ENCODE data around the gene B3GALNT2. TPM values are rescaled to one million over a fixed set of nuclear protein-coding genes. Genes with fewer than 3 reads are reported as not detected.

B3GALNT2 gene
- total RNA-seq, 1 donor from 2014 or later = 34.0 TPM

GRCh38 chr1:235533476-235534168, 29.4 kb upstream of the B3GALNT2 start:
- DNase-seq (ENCODE audit: low read depth) = no peak
- TF ChIP-seq, protein P1, sequence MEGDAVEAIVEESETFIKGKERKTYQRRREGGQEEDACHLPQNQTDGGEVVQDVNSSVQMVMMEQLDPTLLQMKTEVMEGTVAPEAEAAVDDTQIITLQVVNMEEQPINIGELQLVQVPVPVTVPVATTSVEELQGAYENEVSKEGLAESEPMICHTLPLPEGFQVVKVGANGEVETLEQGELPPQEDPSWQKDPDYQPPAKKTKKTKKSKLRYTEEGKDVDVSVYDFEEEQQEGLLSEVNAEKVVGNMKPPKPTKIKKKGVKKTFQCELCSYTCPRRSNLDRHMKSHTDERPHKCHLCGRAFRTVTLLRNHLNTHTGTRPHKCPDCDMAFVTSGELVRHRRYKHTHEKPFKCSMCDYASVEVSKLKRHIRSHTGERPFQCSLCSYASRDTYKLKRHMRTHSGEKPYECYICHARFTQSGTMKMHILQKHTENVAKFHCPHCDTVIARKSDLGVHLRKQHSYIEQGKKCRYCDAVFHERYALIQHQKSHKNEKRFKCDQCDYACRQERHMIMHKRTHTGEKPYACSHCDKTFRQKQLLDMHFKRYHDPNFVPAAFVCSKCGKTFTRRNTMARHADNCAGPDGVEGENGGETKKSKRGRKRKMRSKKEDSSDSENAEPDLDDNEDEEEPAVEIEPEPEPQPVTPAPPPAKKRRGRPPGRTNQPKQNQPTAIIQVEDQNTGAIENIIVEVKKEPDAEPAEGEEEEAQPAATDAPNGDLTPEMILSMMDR (IDR thresholded peaks at IDR 0.05; ENCODE audit: insufficient read depth, low read length, poor library complexity, severe bottlenecking) = no peak
- no peaks in the 10 kb centered on the region for H3K27me3 ChIP-seq (ENCODE audit: control insufficient read depth, insufficient read depth, low read length)

GRCh38 chr1:235532360-235532759, 28.1 kb upstream of the B3GALNT2 start:
- Histone ChIP-seq H3K27me3 (ENCODE audit: control insufficient read depth, insufficient read depth, low read length) (no peaks in the 10 kb centered on the region), H3K36me3 (ENCODE audit: control insufficient read depth, insufficient read depth, low read length) (no peaks in the 10 kb centered on the region), H3K4me3 (ENCODE audit: low read depth, low read length) (no peak overlapping the region)
- no peak for DNase-seq (ENCODE audit: low read depth)
- TF ChIP-seq, protein P1 (IDR thresholded peaks at IDR 0.05; ENCODE audit: insufficient read depth, low read length, poor library complexity, severe bottlenecking) = no peak

More at GRCh38 chr1:235533476-235534168, 29.4 kb upstream of the B3GALNT2 start:
- no peak overlapping the region for H3K4me3 ChIP-seq (ENCODE audit: low read depth, low read length)
- no peaks in the 10 kb centered on the region for H3K36me3 ChIP-seq (ENCODE audit: control insufficient read depth, insufficient read depth, low read length)

GRCh38 chr1:235527196-235527814, 23.1 kb upstream of the B3GALNT2 start:
- DNase-seq (ENCODE audit: low read depth) = no peak
- no peaks in the 10 kb centered on the region for H3K27me3 ChIP-seq (ENCODE audit: control insufficient read depth, insufficient read depth, low read length)
- TF ChIP-seq, protein P1 (IDR thresholded peaks at IDR 0.05; ENCODE audit: insufficient read depth, low read length, poor library complexity, severe bottlenecking) = no peak
- no peaks in the 10 kb centered on the region for H3K36me3 ChIP-seq (ENCODE audit: control insufficient read depth, insufficient read depth, low read length)
- no peak overlapping the region for H3K4me3 ChIP-seq (ENCODE audit: low read depth, low read length)

DNA sequence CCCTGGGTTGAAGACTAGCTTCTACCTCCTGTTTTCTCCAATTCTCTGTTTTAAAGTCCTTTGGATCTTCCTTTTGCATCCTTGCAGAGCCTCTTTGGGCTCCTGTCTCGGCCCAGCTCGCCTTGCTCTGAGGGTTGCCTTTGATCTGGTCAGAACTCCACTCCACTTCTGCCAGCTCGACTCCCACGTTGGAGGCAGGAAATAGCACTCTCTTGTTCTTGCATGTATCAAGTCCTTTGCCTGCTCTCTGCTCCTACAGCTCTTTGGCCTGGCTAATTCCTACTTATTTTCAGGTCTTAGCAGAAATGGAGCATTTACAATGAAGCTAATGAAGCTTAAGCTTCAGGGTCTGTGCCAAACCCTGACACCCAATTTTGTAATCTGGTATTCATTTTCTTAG, 21.1 kb upstream of the B3GALNT2 start:
- DNase-seq (ENCODE audit: low read depth) = no peak
- Histone ChIP-seq H3K36me3 (ENCODE audit: control insufficient read depth, insufficient read depth, low read length) (no peaks in the 10 kb centered on the region), H3K4me3 (ENCODE audit: low read depth, low read length) (no peak overlapping the region), H3K27me3 (ENCODE audit: control insufficient read depth, insufficient read depth, low read length) (no peaks in the 10 kb centered on the region)
- TF ChIP-seq, protein P1 (IDR thresholded peaks at IDR 0.05; ENCODE audit: insufficient read depth, low read length, poor library complexity, severe bottlenecking) = no peak

- no peak overlapping the region for H3K4me3 ChIP-seq (ENCODE audit: low read depth, low read length)
- DNase-seq (ENCODE audit: low read depth) = no peak
- TF ChIP-seq, protein P1 (IDR thresholded peaks at IDR 0.05; ENCODE audit: insufficient read depth, low read length, poor library complexity, severe bottlenecking) = no peak
- H3K36me3 ChIP-seq (ENCODE audit: control insufficient read depth, insufficient read depth, low read length) = no peaks in the 10 kb centered on the region
- H3K27me3 ChIP-seq (ENCODE audit: control insufficient read depth, insufficient read depth, low read length) = no peaks in the 10 kb centered on the region
Measured at GRCh38 chr1:235516862-235517446, 12.7 kb upstream of the B3GALNT2 start.
